Measurements from ENCODE around the gene RIMOC1. TPM values are rescaled to one million over a fixed set of nuclear protein-coding genes. Genes with fewer than 3 reads are reported as not detected.

Gene RIMOC1
- total and polyA plus RNA-seq, 2 of the 8 experiments (the other 6 are each of a cell fraction or from before 2014, with no cell fraction given), result 20.6 to 35.1 TPM

- no peak for TF ChIP-seq CHD7 (IDR thresholded peaks at IDR 0.05; ENCODE audit: insufficient replicate concordance, low read length)
- no peak for TF ChIP-seq CTBP2 (IDR thresholded peaks at IDR 0.05; ENCODE audit: borderline replicate concordance, insufficient read depth, insufficient read length, low read length)
- TF ChIP-seq HDAC6 (IDR thresholded peaks at IDR 0.05; ENCODE audit: low read depth, low read length), result no peak
- no peak for TF ChIP-seq TAF1 (IDR thresholded peaks at IDR 0.05; ENCODE audit: low read depth, low read length)
These were observed 12.1 kb upstream of the RIMOC1 start (continued) for GRCh38 chr5:41892031-41892430.

Measured in H1 (cell line).